Measurements from ENCODE around the gene DPEP3. TPM values are rescaled to one million over a fixed set of nuclear protein-coding genes. Genes with fewer than 3 reads are reported as not detected.
A peak's percentile ranks its signal among the peaks of the same experiment; 100 is the strongest.

The DPEP3 gene
- total and polyA plus RNA-seq, 10 of the 15 experiments (the other 5 are each of a cell fraction or from before 2014, with no cell fraction given) = not detected

DNA sequence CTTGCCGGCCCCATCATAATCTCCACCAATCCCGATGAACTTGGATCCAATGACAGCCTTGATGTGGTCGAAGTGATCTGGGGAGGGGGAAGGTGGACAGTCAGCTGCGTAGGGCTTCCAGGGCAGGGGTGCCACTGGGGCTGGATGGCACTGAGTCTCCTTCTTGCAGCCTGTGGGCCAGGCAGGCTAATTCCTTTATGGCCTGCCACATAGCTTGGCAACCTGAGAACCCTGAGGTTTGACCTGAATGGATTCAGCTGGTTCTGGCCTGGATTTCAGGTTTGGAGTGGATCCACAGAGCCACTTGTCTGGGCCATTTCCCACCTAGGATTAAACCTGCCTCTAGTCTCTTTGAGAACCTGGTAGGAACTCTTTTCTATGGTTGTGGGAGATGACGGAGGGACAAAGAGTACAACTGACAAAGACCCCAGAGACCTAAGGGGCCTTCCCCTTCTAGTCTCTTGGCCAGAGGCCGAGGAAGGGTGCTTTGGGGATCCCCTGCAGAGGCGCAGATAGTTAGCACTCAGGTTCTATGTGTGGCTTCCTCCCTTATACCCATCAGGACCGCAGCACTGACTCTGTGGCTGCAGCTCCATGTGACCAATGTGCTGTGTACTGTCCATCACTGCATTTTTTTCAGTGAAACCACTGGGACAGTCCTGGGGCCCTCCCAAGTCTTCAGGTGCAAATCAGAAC is 9.2 kb upstream of the DPEP3 start (continued):
- TF ChIP-seq REST (IDR thresholded peaks at IDR 0.05; ENCODE audit: low read depth, low read length) (no peak), ATF7 (IDR thresholded peaks at IDR 0.05; ENCODE audit: low read depth) (0 out of 2 replicates have a peak, but pooled peaks have one; percentile 33), CBFB (IDR thresholded peaks at IDR 0.05; ENCODE audit: low read depth) (no peak), MTA2 (IDR thresholded peaks at IDR 0.05; ENCODE audit: low read depth) (no peak; the same call in 1 of the 2 replicates), ZNF622 (IDR thresholded peaks at IDR 0.05) (no peak), KLF5 (IDR thresholded peaks at IDR 0.05; ENCODE audit: partially characterized antibody) (no peak), E4F1 (IDR thresholded peaks at IDR 0.05; ENCODE audit: borderline replicate concordance, partially characterized antibody) (no peak), POU2F2 (IDR thresholded peaks at IDR 0.05; ENCODE audit: borderline replicate concordance, low read depth, low read length) (no peak), MEF2A (IDR thresholded peaks at IDR 0.05; ENCODE audit: insufficient read depth, low read depth, low read length) (0 out of 2 replicates have a peak, but pooled peaks have one; percentile 19), ZNF384 (IDR thresholded peaks at IDR 0.05; ENCODE audit: borderline replicate concordance, low read depth, low read length) (peak; percentile 70; the same call in 1 of the 2 replicates), BMI1 (IDR thresholded peaks at IDR 0.05; ENCODE audit: borderline replicate concordance) (no peak), YBX1 (IDR thresholded peaks at IDR 0.05) (no peak), CHD4 (IDR thresholded peaks at IDR 0.05) (no peak), SP1 (IDR thresholded peaks at IDR 0.05; ENCODE audit: low read depth, low read length) (no peak), ASH2L (IDR thresholded peaks at IDR 0.05; ENCODE audit: borderline replicate concordance, low read depth) (no peak)
- TF ChIP-seq, protein P1, sequence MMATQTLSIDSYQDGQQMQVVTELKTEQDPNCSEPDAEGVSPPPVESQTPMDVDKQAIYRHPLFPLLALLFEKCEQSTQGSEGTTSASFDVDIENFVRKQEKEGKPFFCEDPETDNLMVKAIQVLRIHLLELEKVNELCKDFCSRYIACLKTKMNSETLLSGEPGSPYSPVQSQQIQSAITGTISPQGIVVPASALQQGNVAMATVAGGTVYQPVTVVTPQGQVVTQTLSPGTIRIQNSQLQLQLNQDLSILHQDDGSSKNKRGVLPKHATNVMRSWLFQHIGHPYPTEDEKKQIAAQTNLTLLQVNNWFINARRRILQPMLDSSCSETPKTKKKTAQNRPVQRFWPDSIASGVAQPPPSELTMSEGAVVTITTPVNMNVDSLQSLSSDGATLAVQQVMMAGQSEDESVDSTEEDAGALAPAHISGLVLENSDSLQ (IDR thresholded peaks at IDR 0.05) = peak; percentile 72; the same call in 1 of the 2 replicates
- TF ChIP-seq, protein P2, sequence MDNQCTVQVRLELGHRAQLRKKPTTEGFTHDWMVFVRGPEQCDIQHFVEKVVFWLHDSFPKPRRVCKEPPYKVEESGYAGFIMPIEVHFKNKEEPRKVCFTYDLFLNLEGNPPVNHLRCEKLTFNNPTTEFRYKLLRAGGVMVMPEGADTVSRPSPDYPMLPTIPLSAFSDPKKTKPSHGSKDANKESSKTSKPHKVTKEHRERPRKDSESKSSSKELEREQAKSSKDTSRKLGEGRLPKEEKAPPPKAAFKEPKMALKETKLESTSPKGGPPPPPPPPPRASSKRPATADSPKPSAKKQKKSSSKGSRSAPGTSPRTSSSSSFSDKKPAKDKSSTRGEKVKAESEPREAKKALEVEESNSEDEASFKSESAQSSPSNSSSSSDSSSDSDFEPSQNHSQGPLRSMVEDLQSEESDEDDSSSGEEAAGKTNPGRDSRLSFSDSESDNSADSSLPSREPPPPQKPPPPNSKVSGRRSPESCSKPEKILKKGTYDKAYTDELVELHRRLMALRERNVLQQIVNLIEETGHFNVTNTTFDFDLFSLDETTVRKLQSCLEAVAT (IDR thresholded peaks at IDR 0.05) = no peak
- TF ChIP-seq, protein P3, sequence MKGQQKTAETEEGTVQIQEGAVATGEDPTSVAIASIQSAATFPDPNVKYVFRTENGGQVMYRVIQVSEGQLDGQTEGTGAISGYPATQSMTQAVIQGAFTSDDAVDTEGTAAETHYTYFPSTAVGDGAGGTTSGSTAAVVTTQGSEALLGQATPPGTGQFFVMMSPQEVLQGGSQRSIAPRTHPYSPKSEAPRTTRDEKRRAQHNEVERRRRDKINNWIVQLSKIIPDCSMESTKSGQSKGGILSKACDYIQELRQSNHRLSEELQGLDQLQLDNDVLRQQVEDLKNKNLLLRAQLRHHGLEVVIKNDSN (IDR thresholded peaks at IDR 0.05; ENCODE audit: borderline replicate concordance, extremely low read length, insufficient read depth, low read depth, low read length) = peak; percentile 45
- TF ChIP-seq, protein P4, sequence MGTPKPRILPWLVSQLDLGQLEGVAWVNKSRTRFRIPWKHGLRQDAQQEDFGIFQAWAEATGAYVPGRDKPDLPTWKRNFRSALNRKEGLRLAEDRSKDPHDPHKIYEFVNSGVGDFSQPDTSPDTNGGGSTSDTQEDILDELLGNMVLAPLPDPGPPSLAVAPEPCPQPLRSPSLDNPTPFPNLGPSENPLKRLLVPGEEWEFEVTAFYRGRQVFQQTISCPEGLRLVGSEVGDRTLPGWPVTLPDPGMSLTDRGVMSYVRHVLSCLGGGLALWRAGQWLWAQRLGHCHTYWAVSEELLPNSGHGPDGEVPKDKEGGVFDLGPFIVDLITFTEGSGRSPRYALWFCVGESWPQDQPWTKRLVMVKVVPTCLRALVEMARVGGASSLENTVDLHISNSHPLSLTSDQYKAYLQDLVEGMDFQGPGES (IDR thresholded peaks at IDR 0.05) = no peak

Data from GM12878 (cell line).